Spleen (tissue), 7 donors: ENCODE results near the gene C1GALT1C1L.
A peak's percentile ranks its signal among the peaks of the same experiment; 100 is the strongest.

Experiments used
- CTCF ChIP-seq, 11 experiments: fragments of 200-600 bp in 7 of 11; fragments of 450-650 bp in 4 of 11; sonication (generic) in 4 of 11; IDR thresholded peaks in 8 of 11; conservative IDR thresholded peaks in 3 of 11; 1 replicate in 7 of 11; 2 replicates in 4 of 11; pipeline versions ENCODE4 v1.4.0 to v1.8.0; 2016 to 2021; ENCODE audit warnings: antibody characterized with exemption in 11 of 11, inconsistent platforms in 4 of 11, mild to moderate bottlenecking in 1 of 11
- POLR2AphosphoS5 ChIP-seq, 3 donors: sonication (generic); formaldehyde crosslinking; IDR thresholded peaks; one replicate each; pipeline ENCODE4 v1.5.1; 2017; ENCODE audit warnings: antibody characterized with exemption in 3 of 3
- donor health status: DM: no; HTN: no; CAD: no; lungs with moderate emphysema.
- donor health status: DM: no; HTN: no; CAD: no.
- donor health status: DM: no; HTN: no; CAD: no.

- no peak for TF ChIP-seq CTCF (IDR thresholded peaks at IDR 0.05 in 8 of 11, conservative IDR thresholded peaks at IDR 0.05 in 3 of 11)
- TF ChIP-seq POLR2AphosphoS5 (IDR thresholded peaks at IDR 0.05): peak in 2 of 3 donors; percentile 39 to 62
Observed at GRCh38 chr2:43676322-43677050, at the start of gene C1GALT1C1L.
